Neutrophil (primary cell): ENCODE data around the gene COX10.
"Not testable (repeated sequence)": the region's sequence is repeated elsewhere in the genome, so short reads cannot be mapped to it uniquely, and the experiment has no call there.

Experiments used
- H3K27ac ChIP-seq: fragments of 200-600 bp; sonication (generic); 2 replicates; pipeline ENCODE4 v1.5.1; 2016; ENCODE audit warnings: mild to moderate bottlenecking, moderate library complexity
- H3K27me3 ChIP-seq: fragments of 200-600 bp; sonication (generic); 2 replicates; pipeline ENCODE4 v1.6.0; 2016; ENCODE audit warnings: mild to moderate bottlenecking
- H3K36me3 ChIP-seq: fragments of 200-600 bp; sonication (generic); 2 replicates; pipeline ENCODE4 v1.5.1; 2017
- H3K4me1 ChIP-seq, 2 experiments: fragments of 200-600 bp in 1 of 2; sonication (generic) in 1 of 2; 1 replicate in 1 of 2; 2 replicates in 1 of 2; pipeline versions ENCODE4 v1.5.1 to v1.6.1; 2013 to 2016; ENCODE audit warnings: low read depth in 1 of 2, low read length in 1 of 2, mild to moderate bottlenecking in 1 of 2, moderate library complexity in 1 of 2; ENCODE audit not compliant: control insufficient read depth in 1 of 2, insufficient read depth in 1 of 2
- H3K4me3 ChIP-seq, 2 experiments: fragments of 200-600 bp in 1 of 2; sonication (generic) in 1 of 2; 1 replicate in 1 of 2; 2 replicates in 1 of 2; pipeline ENCODE4 v1.5.1; 2013 to 2016; ENCODE audit warnings: low read depth in 1 of 2, low read length in 1 of 2, mild to moderate bottlenecking in 1 of 2, moderate library complexity in 1 of 2
- H3K9me3 ChIP-seq: fragments of 200-600 bp; sonication (generic); 2 replicates; pipeline ENCODE4 v1.5.1; 2016
- CTCF ChIP-seq: fragments of 200-600 bp; sonication (generic); IDR thresholded peaks from 2 replicates; pipeline ENCODE4 v1.5.1; 2016; ENCODE audit warnings: antibody characterized with exemption

COX10 gene

GRCh38 chr17:14069251-14070021 lies at the start of gene COX10:
Gene COX10 (plus strand): TSS chr17:14069504. CDS start chr17:14069606, 102 bp downstream.
- H3K4me3 ChIP-seq = peak within 1 kb of the TSS; percentile 82 to 87
- no peak for TF ChIP-seq CTCF
- no peaks in the 10 kb centered on the region for H3K9me3 ChIP-seq
- no peaks in the 10 kb centered on the region for H3K36me3 ChIP-seq
- H3K27ac ChIP-seq = peak within 1 kb of the TSS; percentile 48
- peaks cover 12 to 25% of the 10 kb centered on the region in 2 experiments for H3K4me1 ChIP-seq
- no peaks in the 10 kb centered on the region for H3K27me3 ChIP-seq

- H3K36me3 ChIP-seq, H3K4me1 ChIP-seq, H3K27me3 ChIP-seq: not testable (repeated sequence)
Measured at GRCh38 chr17:14021651-14022294, 47.5 kb upstream of the COX10 start.

DNA sequence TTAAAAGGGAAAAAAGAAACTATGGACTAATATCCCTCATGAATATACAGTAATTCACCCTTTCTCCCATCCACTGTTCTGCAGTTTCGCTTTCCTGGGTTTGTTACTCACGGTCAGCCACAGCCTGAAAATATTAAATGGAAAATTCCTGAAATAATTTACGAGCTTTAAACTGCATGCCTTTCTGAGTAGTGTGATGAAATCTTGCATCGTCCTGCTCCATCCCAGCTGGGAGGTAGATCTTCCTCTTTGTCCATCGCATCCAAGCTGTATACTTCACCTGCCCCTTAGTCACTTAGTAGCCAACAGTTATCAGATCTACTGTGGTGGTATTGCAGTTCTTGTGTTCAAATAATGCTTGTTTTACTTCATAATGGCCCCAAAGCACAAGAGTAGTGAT lies 39.5 kb upstream of the COX10 start:
- H3K27ac ChIP-seq, H3K4me3 ChIP-seq, H3K27me3 ChIP-seq, H3K9me3 ChIP-seq, H3K4me1 ChIP-seq: not testable (repeated sequence)
- H3K36me3 ChIP-seq = peaks cover 13% of the 10 kb centered on the region

More at GRCh38 chr17:14021651-14022294, 47.5 kb upstream of the COX10 start:
- H3K4me3 ChIP-seq, H3K9me3 ChIP-seq, H3K27ac ChIP-seq: not testable (repeated sequence)

- H3K9me3 ChIP-seq = no peaks in the 10 kb centered on the region
- H3K4me3 ChIP-seq = no peak overlapping the region
- H3K4me1 ChIP-seq = no peaks in the 10 kb centered on the region
- H3K27me3 ChIP-seq = no peaks in the 10 kb centered on the region
- H3K27ac ChIP-seq = no peak overlapping the region
- peaks cover 13% of the 10 kb centered on the region for H3K36me3 ChIP-seq
- TF ChIP-seq CTCF = no peak
Measured at GRCh38 chr17:14032234-14032633, 37.1 kb upstream of the COX10 start.

DNA sequence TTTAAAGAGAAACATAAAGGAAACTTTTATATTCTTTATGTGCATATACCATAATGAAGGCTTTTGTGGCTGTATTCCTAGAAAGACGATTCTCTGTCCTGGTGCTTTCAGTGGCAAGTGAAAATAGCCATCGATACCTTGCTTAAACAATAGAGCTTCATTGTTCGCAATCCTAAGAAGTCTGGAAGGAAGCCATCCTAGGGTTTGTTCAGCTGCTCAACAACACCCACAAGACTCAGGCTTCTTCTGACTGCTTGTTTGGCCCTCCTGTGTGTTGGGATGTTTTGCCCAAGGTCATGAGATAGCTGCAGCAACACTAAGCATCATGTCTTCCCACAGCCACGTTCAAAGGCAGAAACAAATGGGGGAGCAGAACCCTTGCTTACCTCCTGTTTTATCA lies 36.1 kb upstream of the COX10 start:
- Histone ChIP-seq H3K36me3 (peaks cover 13% of the 10 kb centered on the region), H3K9me3 (no peaks in the 10 kb centered on the region), H3K4me3 (no peak overlapping the region), H3K27ac (no peak overlapping the region), H3K4me1 (no peaks in the 10 kb centered on the region), H3K27me3 (no peaks in the 10 kb centered on the region)
- TF ChIP-seq CTCF = no peak

- H3K27ac ChIP-seq = no peak overlapping the region
- TF ChIP-seq CTCF = no peak
- peaks cover 8% of the 10 kb centered on the region for H3K36me3 ChIP-seq
Measured at GRCh38 chr17:14037453-14037852, 31.9 kb upstream of the COX10 start.

More at GRCh38 chr17:14037453-14037852, 31.9 kb upstream of the COX10 start:
- Histone ChIP-seq H3K9me3 (no peaks in the 10 kb centered on the region), H3K4me3 (no peak overlapping the region), H3K27me3 (no peaks in the 10 kb centered on the region), H3K4me1 (no peaks in the 10 kb centered on the region)
